HepG2 (cell line): ENCODE data around the gene RPS13. TPM values are rescaled to one million over a fixed set of nuclear protein-coding genes. Genes with fewer than 3 reads are reported as not detected.
A peak's percentile ranks its signal among the peaks of the same experiment; 100 is the strongest.
"Not testable (repeated sequence)": the region's sequence is repeated elsewhere in the genome, so short reads cannot be mapped to it uniquely, and the experiment has no call there.

Experiments used
- ATAC-seq: fragments of 200-7000 bp; cut with Tn5 transposase; 3 replicates; pipeline ENCODE4 v1.9.1; 2020; ENCODE audit warnings: mild to moderate bottlenecking, moderate library complexity
- BruUV-seq: library from RNA; stranded (reverse); fragments of 400-500 nt; replicated peaks from 2 replicates; lab custom pipeline; 2021; lab: Mats Ljungman, UMichigan
- CTCF ChIA-PET: fragments of 300-600 bp; formaldehyde crosslinking; extraction: SDS; loops from one replicate; lab custom pipeline; 2021; ENCODE audit warnings: low total read pairs, inconsistent platforms, low intra/inter-chr PET ratio; lab: Yijun Ruan, JAX
- POLR2A ChIA-PET: fragments of 350-600 bp; sonication (Branson Sonifier 250); formaldehyde crosslinking; loops from one replicate; lab custom pipeline; 2020; ENCODE audit warnings: antibody characterized with exemption, inconsistent platforms; lab: Yijun Ruan, JAX
- DNase-seq: peaks from one replicate; pipeline ENCODE4 v3.0.0-alpha.2; 2015; ENCODE audit warnings: low spot score
- FAIRE-seq: peaks from 3 replicates; lab custom pipeline; 2011; peaks lifted over from hg19 to GRCh38; lab: Jason Lieb, UNC
- H2AFZ ChIP-seq: one replicate; pipeline ENCODE4 v1.6.1; 2011; ENCODE audit warnings: low read length, inconsistent platforms
- H3K27ac ChIP-seq: fragments of 300-600 bp; 3 replicates; pipeline ENCODE4 v1.8.0; 2011; ENCODE audit warnings: mixed run types, mild to moderate bottlenecking, mixed read lengths, low read length, inconsistent platforms; ENCODE audit not compliant: insufficient read depth; ENCODE audit errors: extremely low read length
- H3K27me3 ChIP-seq, 2 experiments: fragments of 200-600 bp in 1 of 2; 2 replicates in 1 of 2; 3 replicates in 1 of 2; pipeline versions ENCODE4 v1.6.0 to v1.8.0; 2011; ENCODE audit warnings: low read length in 2 of 2, mild to moderate bottlenecking in 2 of 2, moderate library complexity in 2 of 2, inconsistent platforms in 1 of 2; ENCODE audit not compliant: insufficient read depth in 2 of 2, control insufficient read depth in 1 of 2
- H3K36me3 ChIP-seq, 2 experiments: fragments of 200-600 bp in 1 of 2; replicated peaks in 1 of 2; 2 replicates in 1 of 2; 3 replicates in 1 of 2; pipeline versions ENCODE4 v1.5.1 to v1.8.0; 2011; ENCODE audit warnings: low read length in 2 of 2, inconsistent platforms in 1 of 2; ENCODE audit not compliant: insufficient read depth in 2 of 2, control insufficient read depth in 1 of 2
- H3K4me1 ChIP-seq: 2 replicates; pipeline ENCODE4 v1.5.1; 2012; ENCODE audit warnings: low read length, inconsistent platforms; ENCODE audit not compliant: insufficient read depth
- H3K4me2 ChIP-seq: 2 replicates; pipeline ENCODE4 v1.6.0; 2011; ENCODE audit warnings: low read depth, low read length, inconsistent platforms
- H3K4me3 ChIP-seq, 3 experiments: fragments of 200-600 bp in 1 of 3; sonication (generic), shearing (Covaris generic) in 1 of 3; replicated peaks in 1 of 3; 2 replicates each; pipeline ENCODE4 v1.5.1; 2011 to 2016; ENCODE audit warnings: low read length in 3 of 3, inconsistent platforms in 2 of 3, low read depth in 2 of 3, mild to moderate bottlenecking in 2 of 3, control low read depth in 1 of 3, mixed read lengths in 1 of 3; ENCODE audit not compliant: insufficient read depth in 1 of 3
- H3K79me2 ChIP-seq: one replicate; pipeline ENCODE4 v1.6.1; 2011; ENCODE audit warnings: low read length, inconsistent platforms; ENCODE audit not compliant: insufficient read depth
- H3K9ac ChIP-seq: 2 replicates; pipeline ENCODE4 v1.6.0; 2011; ENCODE audit warnings: mild to moderate bottlenecking, low read depth, low read length, inconsistent platforms; ENCODE audit not compliant: insufficient read depth
- H3K9me3 ChIP-seq: 2 replicates; pipeline ENCODE4 v1.5.1; 2012; ENCODE audit warnings: mild to moderate bottlenecking, low read length
- H4K20me1 ChIP-seq: 2 replicates; pipeline ENCODE4 v1.6.0; 2011; ENCODE audit warnings: inconsistent platforms, mild to moderate bottlenecking, low read length, moderate library complexity; ENCODE audit not compliant: insufficient read depth
- CC2D1A ChIP-seq: sonication (generic); formaldehyde crosslinking; IDR thresholded peaks from 2 replicates; pipeline ENCODE4 v1.8.1; 2023; ENCODE audit warnings: mild to moderate bottlenecking, missing genetic modification reagents
- HNF1B ChIP-seq: sonication (generic); formaldehyde crosslinking; IDR thresholded peaks from 2 replicates; pipeline ENCODE4 v1.5.1; 2020; ENCODE audit warnings: mild to moderate bottlenecking, moderate library complexity, missing genetic modification reagents
- JUND ChIP-seq: sonication (generic); formaldehyde crosslinking; IDR thresholded peaks from 2 replicates; pipeline ENCODE4 v1.8.0; 2022; ENCODE audit warnings: mild to moderate bottlenecking, missing genetic modification reagents
- RAD21 ChIP-seq: fragments of 450-650 bp; formaldehyde crosslinking; IDR thresholded peaks from 2 replicates; pipeline ENCODE4 v1.5.0; 2020; ENCODE audit warnings: mild to moderate bottlenecking
- TARDBP ChIP-seq: sonication (generic); formaldehyde crosslinking; IDR thresholded peaks from 2 replicates; pipeline ENCODE4 v1.8.0; 2022; ENCODE audit warnings: mild to moderate bottlenecking, missing genetic modification reagents
- ZBTB33 ChIP-seq: sonication (generic); formaldehyde crosslinking; IDR thresholded peaks from 2 replicates; pipeline ENCODE4 v1.4.0; 2020; ENCODE audit warnings: missing genetic modification reagents
- ZMYM4 ChIP-seq: sonication (generic); formaldehyde crosslinking; IDR thresholded peaks from 2 replicates; pipeline ENCODE4 v1.8.1; 2023; ENCODE audit warnings: mild to moderate bottlenecking, missing genetic modification reagents
- ZNF281 ChIP-seq: sonication (generic); formaldehyde crosslinking; IDR thresholded peaks from 2 replicates; pipeline ENCODE4 v1.4.0; 2020; ENCODE audit warnings: missing genetic modification reagents, borderline replicate concordance
- ZNF7 ChIP-seq: IDR thresholded peaks from 2 replicates; pipeline ENCODE4 v1.6.1; 2016; ENCODE audit warnings: missing biosample characterization, missing genetic modification reagents
- whole genome bisulfite sequencing: methylation state at CpG from one replicate; pipeline ENCODE4 v1.1.6; 2017; ENCODE audit warnings: low lambda C conversion rate; 5-methylcytosine and 5-hydroxymethylcytosine counted together
- in situ Hi-C: cut with HindIII; loops from 2 replicates; pipeline ENCODE4 v1.10.0; 2017; ENCODE audit warnings: low pct_unique_long_range_greater_than_20kb; ENCODE audit not compliant: extremely low pct_ligation_motif_present
- intact Hi-C: fragments of 100-400 bp; cut with micrococcal nuclease; formaldehyde crosslinking; loops from one replicate; pipeline ENCODE4 v1.10.0; 2022; ENCODE audit not compliant: unreplicated experiment
- polyA plus RNA-seq, 8 experiments: library from polyadenylated mRNA; depleted of rRNA in 3 of 8; stranded (reverse) in 7 of 8; unstranded in 1 of 8; fragments of >200 nt; fragmentation: Illumina TruSeq in 4 of 8; extraction: Trizol in 4 of 8; gene quantifications; 2 replicates each; pipeline versions ENCODE4 v1.2.1 to v1.2.3, GENCODE V29; 2011 to 2016; ENCODE audit warnings: low read depth in 4 of 8, missing spikeins in 1 of 8, mixed read lengths in 1 of 8; ENCODE audit not compliant: insufficient read depth in 1 of 8
- total RNA-seq, 5 experiments: library from RNA; depleted of rRNA; stranded (reverse); fragments of >200 nt; fragmentation: Illumina TruSeq; extraction: Trizol; gene quantifications; 2 replicates each; pipeline ENCODE4 v1.2.3, GENCODE V29; 2016; ENCODE audit warnings: low read depth in 1 of 5

The RPS13 gene
- total and polyA plus RNA-seq, 2 of the 13 experiments (the other 11 are each of a cell fraction or from before 2014, with no cell fraction given): 1,542 to 2,245 TPM

GRCh38 chr11:17036666-17037658, 40.5 kb downstream of the RPS13 start (continued):
- TF ChIP-seq CC2D1A (CRISPR knock-in tag): no peak
- no peak for TF ChIP-seq ZNF7 (CRISPR knock-in tag)
- no peak for TF ChIP-seq HNF1B (CRISPR knock-in tag)
- no peak for TF ChIP-seq JUND (CRISPR knock-in tag)
- no peak for TF ChIP-seq TARDBP (CRISPR knock-in tag)
- peak; percentile 68 for TF ChIP-seq RAD21 (CRISPR knock-in tag)
- TF ChIP-seq, all 625 proteins: peak for 11

GRCh38 chr11:17034027-17034426, 43.4 kb downstream of the RPS13 start:
- POLR2A ChIA-PET: not testable (repeated sequence)

More at GRCh38 chr11:17034027-17034426, 43.4 kb downstream of the RPS13 start:
- H3K9ac ChIP-seq, H3K27ac ChIP-seq, DNase-seq, H3K36me3 ChIP-seq, BruUV-seq, ATAC-seq, CTCF ChIA-PET, H3K4me3 ChIP-seq, H2AFZ ChIP-seq, H3K9me3 ChIP-seq, intact Hi-C loops, in situ Hi-C loops, H3K4me2 ChIP-seq, H4K20me1 ChIP-seq, FAIRE-seq, H3K79me2 ChIP-seq, H3K27me3 ChIP-seq: not testable (repeated sequence)
- peak; percentile 58 for TF ChIP-seq ZBTB33
- peak; percentile 22; the same call in 1 of the 2 replicates for TF ChIP-seq ZMYM4 (CRISPR knock-in tag)
- TF ChIP-seq ZNF281 (CRISPR knock-in tag): peak; percentile 71; the same call in 1 of the 2 replicates
- H3K4me1 ChIP-seq: peaks cover 15% of the 10 kb centered on the region
- 93% methylated on average over 7 of the region's 10 CpGs for WGBS
